HepG2 (cell line): ENCODE measurements around the gene CD7. TPM values are rescaled to one million over a fixed set of nuclear protein-coding genes. Genes with fewer than 3 reads are reported as not detected.

Experiments
- ATM ChIP-seq: fragments of 450-650 bp; IDR thresholded peaks from 2 replicates; pipeline ENCODE4 v1.7.1; 2017; ENCODE audit warnings: mild to moderate bottlenecking, borderline replicate concordance
- ESRRA ChIP-seq: sonication (generic); formaldehyde crosslinking; IDR thresholded peaks from 2 replicates; pipeline ENCODE4 v1.5.1; 2020; ENCODE audit warnings: mild to moderate bottlenecking, low read depth, missing genetic modification reagents
- HMGXB4 ChIP-seq, 2 experiments: sonication (generic) in 1 of 2; formaldehyde crosslinking in 1 of 2; IDR thresholded peaks; 2 replicates each; pipeline versions ENCODE4 v1.4.0 to v1.6.1; 2018 to 2020; ENCODE audit warnings: missing genetic modification reagents in 2 of 2, borderline replicate concordance in 1 of 2, low read depth in 1 of 2, mild to moderate bottlenecking in 1 of 2, missing biosample characterization in 1 of 2
- KLF16 ChIP-seq, 2 experiments: sonication (generic) in 1 of 2; formaldehyde crosslinking in 1 of 2; IDR thresholded peaks; 2 replicates each; pipeline versions ENCODE4 v1.6.1 to v1.8.0; 2016 to 2023; ENCODE audit warnings: missing genetic modification reagents in 2 of 2, missing compliant biosample characterization in 1 of 2
- MED8 ChIP-seq: sonication (generic); formaldehyde crosslinking; IDR thresholded peaks from 2 replicates; pipeline ENCODE4 v1.8.1; 2023; ENCODE audit warnings: mild to moderate bottlenecking, missing genetic modification reagents; ENCODE audit not compliant: insufficient replicate concordance
- MXD1 ChIP-seq: sonication (generic); formaldehyde crosslinking; IDR thresholded peaks from 2 replicates; pipeline ENCODE4 v1.4.0; 2020; ENCODE audit warnings: mild to moderate bottlenecking, missing genetic modification reagents
- NFAT5 ChIP-seq: sonication (generic); formaldehyde crosslinking; IDR thresholded peaks from 2 replicates; pipeline ENCODE4 v1.4.0; 2020; ENCODE audit warnings: missing genetic modification reagents
- RAD21 ChIP-seq: fragments of 450-650 bp; formaldehyde crosslinking; IDR thresholded peaks from 2 replicates; pipeline ENCODE4 v1.5.0; 2020; ENCODE audit warnings: mild to moderate bottlenecking
- RARG ChIP-seq: sonication (generic); formaldehyde crosslinking; IDR thresholded peaks from 2 replicates; pipeline ENCODE4 v1.4.0; 2020; ENCODE audit warnings: low read depth, mild to moderate bottlenecking, missing genetic modification reagents
- SRY ChIP-seq: sonication (generic); formaldehyde crosslinking; IDR thresholded peaks from 2 replicates; pipeline ENCODE4 v1.8.0; 2022; ENCODE audit warnings: mild to moderate bottlenecking, missing genetic modification reagents
- THAP9 ChIP-seq: sonication (generic); formaldehyde crosslinking; IDR thresholded peaks from 2 replicates; pipeline ENCODE4; 2020; ENCODE audit warnings: missing genetic modification reagents, mild to moderate bottlenecking, borderline replicate concordance
- TOPORS ChIP-seq: sonication (generic); formaldehyde crosslinking; IDR thresholded peaks from 2 replicates; pipeline ENCODE4 v1.8.0; 2023; ENCODE audit warnings: mild to moderate bottlenecking, missing genetic modification reagents
- ZNF205 ChIP-seq: IDR thresholded peaks from 2 replicates; pipeline ENCODE4 v1.6.1; 2018; ENCODE audit warnings: missing biosample characterization, missing genetic modification reagents
- ZNF546 ChIP-seq: sonication (generic); formaldehyde crosslinking; conservative IDR thresholded peaks from 2 replicates; pipeline ENCODE4 v1.8.1; 2023; ENCODE audit warnings: mild to moderate bottlenecking, missing genetic modification reagents
- ZNF576 ChIP-seq: sonication (generic); formaldehyde crosslinking; IDR thresholded peaks from 2 replicates; pipeline ENCODE4 v1.4.0; 2020; ENCODE audit warnings: mild to moderate bottlenecking, missing genetic modification reagents
- ZSCAN9 ChIP-seq: IDR thresholded peaks from 2 replicates; pipeline ENCODE4 v1.6.1; 2016; ENCODE audit warnings: borderline replicate concordance
- polyA plus RNA-seq, 8 experiments: library from polyadenylated mRNA; depleted of rRNA in 3 of 8; stranded (reverse) in 7 of 8; unstranded in 1 of 8; fragments of >200 nt; fragmentation: Illumina TruSeq in 4 of 8; extraction: Trizol in 4 of 8; gene quantifications; 2 replicates each; pipeline versions ENCODE4 v1.2.1 to v1.2.3, GENCODE V29; 2011 to 2016; ENCODE audit warnings: low read depth in 4 of 8, missing spikeins in 1 of 8, mixed read lengths in 1 of 8; ENCODE audit not compliant: insufficient read depth in 1 of 8
- total RNA-seq, 5 experiments: library from RNA; depleted of rRNA; stranded (reverse); fragments of >200 nt; fragmentation: Illumina TruSeq; extraction: Trizol; gene quantifications; 2 replicates each; pipeline ENCODE4 v1.2.3, GENCODE V29; 2016; ENCODE audit warnings: low read depth in 1 of 5

CD7 gene
- total and polyA plus RNA-seq, 2 of the 13 experiments (the other 11 are each of a cell fraction or from before 2014, with no cell fraction given): 67.6 to 76.4 TPM

GRCh38 chr17:82317394-82318168 lies at the start of gene CD7 (continued):
- TF ChIP-seq NFAT5 (CRISPR knock-in tag) (peak; percentile 40; the same call in 1 of the 2 replicates), ZSCAN9 (peak; percentile 69; the same call in 1 of the 2 replicates), KLF16 (CRISPR knock-in tag; IDR thresholded peaks at IDR 0.05) (0 out of 4 replicates have a peak, but pooled peaks of 1 of the 2 experiments have one; percentile 16), MXD1 (CRISPR knock-in tag) (peak; percentile 71; the same call in 1 of the 2 replicates), RARG (0 out of 2 replicates have a peak, but pooled peaks have one; percentile 48), ZNF576 (CRISPR knock-in tag) (peak; percentile 53; the same call in 1 of the 2 replicates), SRY (CRISPR knock-in tag) (no peak), TOPORS (peak; percentile 76), THAP9 (CRISPR knock-in tag) (peak; percentile 20; the same call in 1 of the 2 replicates), ZNF546 (CRISPR knock-in tag) (peak; percentile 57; the same call in 1 of the 2 replicates), HMGXB4 (CRISPR knock-in tag; IDR thresholded peaks at IDR 0.05; ENCODE audit: borderline replicate concordance in 1 of 2, low read depth in 1 of 2) (peak in 1 of 2 experiments; percentile 71; a peak in 3 of 4 replicates), MED8 (CRISPR knock-in tag) (peak; percentile 70), RAD21 (CRISPR knock-in tag) (peak; percentile 11; the same call in 1 of the 2 replicates), ATM (no peak), ZNF205 (CRISPR knock-in tag) (0 out of 2 replicates have a peak, but pooled peaks have one; percentile 7), ESRRA (CRISPR knock-in tag) (peak; percentile 85; the same call in 1 of the 2 replicates)
